BLaER1 treated with 17β-estradiol and CSF1 and Interleukin-3, amounts not matched to agents 10 nM and 100 nM (cell line): ENCODE measurements around the gene DHH.
A peak's percentile ranks its signal among the peaks of the same experiment; 100 is the strongest.
"Not testable (repeated sequence)": the region's sequence is repeated elsewhere in the genome, so short reads cannot be mapped to it uniquely, and the experiment has no call there.

Experiments
- H3K27ac ChIP-seq, 11 experiments: shearing (Covaris generic); formaldehyde crosslinking; 2 replicates each; pipeline ENCODE4 v1.8.1; 2022
- H3K27me3 ChIP-seq, 11 experiments: shearing (Covaris generic); formaldehyde crosslinking; 2 replicates each; pipeline ENCODE4 v1.8.1; 2022
- H3K36me3 ChIP-seq, 11 experiments: shearing (Covaris generic); formaldehyde crosslinking; 2 replicates each; pipeline ENCODE4 v1.8.1; 2022
- H3K4me1 ChIP-seq, 10 experiments: shearing (Covaris generic); formaldehyde crosslinking; 2 replicates each; pipeline ENCODE4 v1.8.1; 2022
- H3K4me2 ChIP-seq, 11 experiments: shearing (Covaris generic); formaldehyde crosslinking; 2 replicates each; pipeline ENCODE4 v1.8.1; 2022
- H3K4me3 ChIP-seq, 10 experiments: shearing (Covaris generic); formaldehyde crosslinking; 2 replicates each; pipeline ENCODE4 v1.8.1; 2022
- H3K9ac ChIP-seq, 11 experiments: shearing (Covaris generic); formaldehyde crosslinking; 2 replicates each; pipeline ENCODE4 v1.8.1; 2022
- H3K9me3 ChIP-seq, 11 experiments: shearing (Covaris generic); formaldehyde crosslinking; replicated peaks in 1 of 11; 2 replicates each; pipeline ENCODE4 v1.8.1; 2022
- H4K20me1 ChIP-seq, 11 experiments: shearing (Covaris generic); formaldehyde crosslinking; 2 replicates each; pipeline ENCODE4 v1.8.1; 2022
- Cebpa-rat ChIP-seq, 11 experiments: shearing (Covaris generic); IDR thresholded peaks; 2 replicates each; pipeline ENCODE4 v1.8.1; 2022

DHH gene

GRCh38 chr12:49069507-49070346, 24.9 kb downstream of the DHH start, which contains the start of gene RHEBL1:
Gene RHEBL1 (minus strand): TSS chr12:49069979. CDS start chr12:49069785, 194 bp downstream.
- peaks cover 12 to 22% (median 18%) of the 10 kb centered on the region in 10 experiments for H3K4me1 ChIP-seq
- H3K9me3 ChIP-seq = no peaks in the 10 kb centered on the region
- TF ChIP-seq Cebpa-rat (IDR thresholded peaks at IDR 0.05) = no peak
- H3K27me3 ChIP-seq = no peaks in the 10 kb centered on the region
- H4K20me1 ChIP-seq = no peaks in the 10 kb centered on the region
- peak within 1 kb of the TSS; percentile 87 to 98 (median 94) for H3K4me2 ChIP-seq
- H3K4me3 ChIP-seq = peak within 1 kb of the TSS; percentile 65 to 87 (median 76)
- H3K27ac ChIP-seq = peak within 1 kb of the TSS; percentile 10 to 76 (median 58); a peak in 17 of 22 replicates
- peak within 1 kb of the TSS; percentile 62 to 81 (median 76) for H3K9ac ChIP-seq
- peaks cover 0 to 4% (median 0%) of the 10 kb centered on the region in 11 experiments; a peak in 1 of 22 replicates for H3K36me3 ChIP-seq

DNA sequence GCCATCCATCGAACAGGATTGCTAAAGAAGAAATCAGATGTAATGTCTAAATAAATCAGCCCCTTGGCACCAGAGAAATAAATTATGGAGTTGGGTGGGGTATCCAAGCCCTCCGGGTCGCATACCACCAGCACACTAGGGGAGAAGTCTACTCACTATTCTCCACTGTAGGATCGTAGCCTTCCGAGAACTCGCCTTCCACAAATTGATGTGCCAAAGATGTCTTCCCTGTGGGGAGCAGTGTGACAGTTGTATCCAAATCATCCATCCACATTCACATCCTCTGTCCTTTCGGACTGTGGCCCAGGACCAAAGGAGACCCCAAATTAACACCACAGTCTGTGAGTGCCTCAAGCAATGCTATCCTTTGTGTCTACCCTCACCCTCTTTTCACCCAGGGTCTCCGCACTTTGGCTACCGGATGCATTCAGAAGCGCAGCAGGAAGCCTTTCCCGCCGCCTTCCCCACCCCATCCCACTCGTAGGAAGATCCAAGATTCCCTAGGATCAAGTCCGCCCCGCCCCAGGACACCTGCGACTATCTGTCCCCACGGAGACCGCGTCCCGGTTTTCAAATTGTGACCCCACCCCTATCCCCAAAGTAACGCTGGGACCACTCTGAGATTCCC, 25.6 kb downstream of the DHH start:
- Histone ChIP-seq H3K27me3 (no peaks in the 10 kb centered on the region), H3K4me2 (peak overlapping the region; percentile 87 to 98 (median 94)), H3K4me1 (peaks cover 12 to 24% (median 18%) of the 10 kb centered on the region in 10 experiments), H4K20me1 (no peaks in the 10 kb centered on the region), H3K4me3 (peak overlapping the region; percentile 65 to 87 (median 76)), H3K9ac (peak overlapping the region; percentile 62 to 81 (median 76)), H3K36me3 (peaks cover 0 to 6% (median 0%) of the 10 kb centered on the region in 11 experiments; a peak in 1 of 22 replicates), H3K9me3 (no peaks in the 10 kb centered on the region), H3K27ac (peak overlapping the region in 10 of 11 experiments; percentile 5 to 66 (median 50); a peak in 17 of 22 replicates)
- TF ChIP-seq Cebpa-rat (IDR thresholded peaks at IDR 0.05) = no peak

DNA sequence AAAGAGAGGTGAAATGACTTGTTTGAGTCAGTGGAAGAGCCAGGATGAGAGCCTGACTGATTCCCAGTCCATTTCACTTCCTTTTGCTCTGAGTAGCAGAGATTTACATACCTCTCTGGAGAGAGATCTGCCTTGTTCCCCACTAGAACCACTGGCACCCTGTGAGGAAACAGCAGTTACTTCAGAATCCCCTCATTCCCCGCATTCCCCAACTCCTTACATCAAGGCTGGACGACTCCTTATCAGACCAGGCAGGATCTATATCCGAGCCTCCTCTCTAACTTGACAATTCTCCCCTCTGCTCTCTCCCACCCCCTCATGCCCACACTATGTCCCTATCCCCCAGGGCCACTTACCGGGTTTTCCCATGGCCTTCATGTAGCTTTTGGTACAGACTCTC, 28.5 kb downstream of the DHH start:
- Histone ChIP-seq H3K4me2 (no peak overlapping the region), H3K9ac (peak overlapping the region in 1 of 11 experiments; percentile 3; a peak in 2 of 22 replicates), H3K27ac (no peak overlapping the region), H3K4me1 (peaks cover 20 to 36% (median 29%) of the 10 kb centered on the region in 10 experiments), H4K20me1 (no peaks in the 10 kb centered on the region), H3K27me3 (no peaks in the 10 kb centered on the region), H3K36me3 (peaks cover 0 to 6% (median 0%) of the 10 kb centered on the region in 11 experiments; a peak in 1 of 22 replicates), H3K4me3 (no peak overlapping the region), H3K9me3 (no peaks in the 10 kb centered on the region)
- no peak for TF ChIP-seq Cebpa-rat (IDR thresholded peaks at IDR 0.05)

DNA sequence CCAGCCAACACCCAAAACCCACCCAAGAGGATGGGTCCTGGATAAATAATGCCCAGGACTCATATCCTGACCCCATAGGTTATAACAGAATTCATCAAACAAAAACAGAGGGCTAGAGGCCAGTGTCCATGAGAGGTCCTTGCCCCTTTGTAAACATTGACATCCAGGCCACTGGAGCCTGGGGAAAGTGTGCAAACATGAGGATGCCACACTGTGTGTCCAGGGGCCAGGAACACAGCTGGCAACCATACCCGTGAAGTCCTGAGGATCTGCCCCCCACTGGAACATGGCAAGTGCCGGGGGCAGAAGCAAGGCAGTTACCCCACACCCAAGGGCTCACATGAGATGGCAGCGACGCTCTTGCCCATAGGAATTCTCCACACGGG, 29.8 kb downstream of the DHH start:
- no peak overlapping the region for H3K4me2 ChIP-seq
- H3K27ac ChIP-seq = no peak overlapping the region
- H3K27me3 ChIP-seq = no peaks in the 10 kb centered on the region
- H3K4me1 ChIP-seq = peaks cover 14 to 31% (median 20%) of the 10 kb centered on the region in 10 experiments
- H3K36me3 ChIP-seq = peaks cover 0 to 6% (median 0%) of the 10 kb centered on the region in 11 experiments; a peak in 1 of 22 replicates
- H3K9ac ChIP-seq = peak overlapping the region in 1 of 11 experiments; percentile 5; a peak in 1 of 22 replicates
- no peak for TF ChIP-seq Cebpa-rat (IDR thresholded peaks at IDR 0.05)
- H3K4me3 ChIP-seq = no peak overlapping the region
- peaks cover 0 to 3% (median under 1%) of the 10 kb centered on the region in 11 experiments; a peak in 6 of 22 replicates for H4K20me1 ChIP-seq
- H3K9me3 ChIP-seq = no peaks in the 10 kb centered on the region

DNA sequence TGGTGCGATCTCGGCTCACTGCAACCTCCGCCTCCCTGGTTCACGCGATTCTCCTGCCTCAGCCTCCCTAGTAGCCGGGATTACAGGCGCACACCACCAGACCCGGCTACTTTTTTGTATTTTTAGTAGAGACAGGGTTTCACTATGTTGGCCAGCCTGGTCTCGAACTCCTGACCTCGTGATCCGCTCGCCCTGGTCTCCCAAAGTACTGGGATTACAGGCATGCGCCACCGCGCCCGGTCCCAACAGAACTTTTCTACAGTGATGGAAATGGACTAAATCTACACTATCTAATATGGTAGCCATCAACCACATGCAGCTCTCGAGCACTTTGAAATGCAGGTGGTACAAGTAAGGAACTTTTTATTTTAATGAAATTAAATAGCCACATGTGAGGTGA, 32.7 kb downstream of the DHH start:
- Histone ChIP-seq H4K20me1 (peaks cover 19 to 32% (median 29%) of the 10 kb centered on the region in 11 experiments; a peak in 20 of 22 replicates), H3K4me1 (peaks cover 15 to 30% (median 20%) of the 10 kb centered on the region in 10 experiments), H3K9ac (peak overlapping the region in 6 of 11 experiments; percentile 99 to 100 (median 99); a peak in 9 of 22 replicates), H3K4me2 (peak overlapping the region; percentile 87 to 99 (median 95); a peak in 21 of 22 replicates), H3K4me3 (peak overlapping the region in 4 of 10 experiments; percentile 91 to 100 (median 98); a peak in 5 of 20 replicates)
- H3K27me3 ChIP-seq, H3K9me3 ChIP-seq, H3K27ac ChIP-seq, H3K36me3 ChIP-seq: not testable (repeated sequence)

- no peaks in the 10 kb centered on the region for H3K9me3 ChIP-seq
- H3K27me3 ChIP-seq = no peaks in the 10 kb centered on the region
- H3K36me3 ChIP-seq = peaks cover 0 to 6% (median 0%) of the 10 kb centered on the region in 11 experiments; a peak in 2 of 22 replicates
- H3K4me3 ChIP-seq = peak overlapping the region; percentile 91 to 100 (median 98)
- H3K4me2 ChIP-seq = peak overlapping the region; percentile 87 to 99 (median 95)
- peak overlapping the region; percentile 96 to 100 (median 99) for H3K9ac ChIP-seq
- H3K27ac ChIP-seq = peak overlapping the region; percentile 96 to 100 (median 99); a peak in 21 of 22 replicates
- peaks cover 23 to 37% (median 27%) of the 10 kb centered on the region in 10 experiments for H3K4me1 ChIP-seq
- H4K20me1 ChIP-seq = peaks cover 26 to 39% (median 30%) of the 10 kb centered on the region in 11 experiments; a peak in 20 of 22 replicates
- no peak for TF ChIP-seq Cebpa-rat (IDR thresholded peaks at IDR 0.05)
Observed at GRCh38 chr12:49061157-49061650, 33.4 kb downstream of the DHH start.

DNA sequence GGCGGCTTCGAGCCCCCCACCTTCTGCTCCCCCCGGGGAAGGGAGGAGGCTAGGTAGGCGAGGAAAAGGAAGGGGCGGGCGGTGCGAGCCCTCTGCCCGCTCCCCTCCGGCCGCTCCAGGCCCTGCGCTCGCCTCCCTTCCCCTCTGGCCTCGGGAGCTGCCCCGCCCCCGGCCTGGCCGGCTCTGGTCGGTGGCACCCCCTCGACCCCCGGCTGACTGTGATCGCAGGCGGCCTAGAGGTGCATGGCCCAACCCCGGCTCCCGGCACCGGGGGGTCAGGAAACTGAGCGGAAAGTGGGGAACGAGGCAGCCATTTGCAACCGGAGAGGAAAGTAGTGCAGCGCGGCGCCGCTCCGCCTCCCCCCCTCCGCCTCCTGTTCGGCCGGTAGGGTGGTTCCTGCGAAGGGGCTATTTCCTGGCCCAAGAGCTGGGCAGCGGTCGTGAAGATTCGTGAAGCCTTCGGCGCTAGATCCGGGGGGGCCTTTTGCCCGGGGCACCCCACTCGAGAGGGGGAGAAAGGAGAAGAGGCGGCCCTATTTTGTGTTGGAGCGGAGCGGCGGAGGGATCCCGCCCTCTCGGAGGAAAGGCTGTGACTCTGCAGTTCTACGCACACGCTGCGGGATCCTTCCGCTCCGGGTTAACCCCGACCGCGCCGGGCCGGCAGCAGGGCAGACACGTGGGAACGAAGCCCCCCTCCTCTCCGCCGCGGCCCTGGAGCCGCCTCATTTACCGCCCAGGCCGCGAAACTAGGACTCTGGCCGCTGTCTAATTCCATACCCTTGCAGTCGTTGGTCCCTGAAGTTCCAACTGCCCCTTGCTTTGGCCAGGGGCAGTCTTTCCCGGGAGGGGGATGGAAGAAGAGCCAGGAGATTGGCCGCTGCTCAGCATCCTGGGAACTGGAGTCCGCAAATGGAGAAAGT, 34.1 kb downstream of the DHH start, which contains the start of gene KMT2D:
Gene KMT2D (minus strand): TSS at position 558 of the 920 bp plus-strand sequence. CDS start 5,470 bp downstream, outside the sequence.
- Histone ChIP-seq H3K36me3 (peaks cover 0 to 10% (median 3%) of the 10 kb centered on the region in 11 experiments; a peak in 15 of 22 replicates), H3K4me1 (peaks cover 27 to 43% (median 34%) of the 10 kb centered on the region in 10 experiments), H3K9ac (peak within 1 kb of the TSS; percentile 96 to 100 (median 99)), H4K20me1 (peaks cover 31 to 46% (median 35%) of the 10 kb centered on the region in 11 experiments), H3K9me3 (no peaks in the 10 kb centered on the region), H3K4me3 (peak within 1 kb of the TSS; percentile 91 to 100 (median 98)), H3K27ac (peak within 1 kb of the TSS; percentile 96 to 100 (median 99)), H3K27me3 (no peaks in the 10 kb centered on the region), H3K4me2 (peak within 1 kb of the TSS; percentile 91 to 100 (median 98))
- no peak for TF ChIP-seq Cebpa-rat (IDR thresholded peaks at IDR 0.05)
